HCT116 (cell line): ENCODE measurements around the gene PSAP. TPM values are rescaled to one million over a fixed set of nuclear protein-coding genes. Genes with fewer than 3 reads are reported as not detected.

Experiments
- ATAC-seq: fragments of 200-7000 bp; cut with Tn5 transposase; 2 replicates; pipeline ENCODE4 v1.9.1; 2020; ENCODE audit warnings: mild to moderate bottlenecking, moderate library complexity
- BruUV-seq: library from RNA; stranded (reverse); fragments of 400-500 nt; replicated peaks from 2 replicates; lab custom pipeline; 2021; lab: Mats Ljungman, UMichigan
- CTCF ChIA-PET: fragments of 300-600 bp; sonication (Branson Sonifier 250); formaldehyde crosslinking; loops from one replicate; lab custom pipeline; 2021; ENCODE audit warnings: antibody characterized with exemption; lab: Charles Lee
- POLR2A ChIA-PET: fragments of 300-600, 350-600 bp; sonication (Branson Sonifier 250); formaldehyde crosslinking; loops from one replicate; lab custom pipeline; 2021; ENCODE audit warnings: antibody characterized with exemption; lab: Charles Lee
- RAD21 ChIA-PET, 2 experiments: fragments of 300-600 bp; sonication (Branson Sonifier 250); formaldehyde crosslinking; loops; one replicate each; lab custom pipeline; 2023; ENCODE audit warnings: low total read pairs in 2 of 2; ENCODE audit not compliant: uncharacterized antibody in 2 of 2, unreplicated experiment in 2 of 2, low non-redundant PET in 1 of 2; lab: Charles Lee
- DNase-seq: peaks from one replicate; pipeline ENCODE4 v3.0.0-alpha.2; 2010; ENCODE audit warnings: low read depth, low spot score
- H2AFZ ChIP-seq: fragments of 200-600 bp; shearing (Covaris generic), sonication (generic); 2 replicates; pipeline ENCODE4 v1.6.1; 2017; ENCODE audit warnings: low read depth, mixed run types, mixed read lengths, antibody characterized with exemption, low read length; ENCODE audit not compliant: poor library complexity, severe bottlenecking
- H3K27ac ChIP-seq: 2 replicates; pipeline ENCODE4 v1.5.1; 2012; ENCODE audit warnings: low read depth, low read length
- H3K27me3 ChIP-seq: fragments of 200-600 bp; sonication (generic); 2 replicates; pipeline ENCODE4 v1.6.1; 2016; ENCODE audit warnings: mixed run types, low read length, mixed read lengths; ENCODE audit not compliant: insufficient read depth
- H3K36me3 ChIP-seq, 2 experiments: fragments of 200-500 bp in 1 of 2; fragments of 200-600 bp in 1 of 2; sonication (Bioruptor generic) in 1 of 2; sonication (generic) in 1 of 2; 2 replicates each; pipeline versions ENCODE4 v1.5.1 to v1.6.1; 2014 to 2016; ENCODE audit warnings: low read length in 2 of 2, inconsistent platforms in 1 of 2, mixed read lengths in 1 of 2, mixed run types in 1 of 2; ENCODE audit not compliant: insufficient read depth in 2 of 2, control insufficient read depth in 1 of 2
- H3K4me1 ChIP-seq, 2 experiments: fragments of 200-600 bp in 1 of 2; sonication (generic) in 1 of 2; 2 replicates each; pipeline versions ENCODE4 v1.5.1 to v1.6.1; 2012 to 2017; ENCODE audit warnings: low read length in 2 of 2, inconsistent platforms in 1 of 2, mild to moderate bottlenecking in 1 of 2, mixed read lengths in 1 of 2, mixed run types in 1 of 2, moderate library complexity in 1 of 2; ENCODE audit not compliant: insufficient read depth in 2 of 2, control insufficient read depth in 1 of 2
- H3K4me2 ChIP-seq: fragments of 200-600 bp; sonication (generic); 2 replicates; pipeline ENCODE4 v1.6.1; 2017; ENCODE audit warnings: mixed run types, low read length, mixed read lengths
- H3K4me3 ChIP-seq, 2 experiments: fragments of 200-600 bp in 1 of 2; sonication (generic) in 1 of 2; replicated peaks in 1 of 2; 2 replicates each; pipeline ENCODE4 v1.5.1; 2011 to 2016; ENCODE audit warnings: low read length in 2 of 2, control low read depth in 1 of 2, low read depth in 1 of 2, mild to moderate bottlenecking in 1 of 2, mixed read lengths in 1 of 2, mixed run types in 1 of 2
- H3K79me2 ChIP-seq: fragments of 200-600 bp; sonication (generic); 2 replicates; pipeline ENCODE4 v1.6.1; 2017; ENCODE audit warnings: mild to moderate bottlenecking, mixed run types, low read length, moderate library complexity, mixed read lengths; ENCODE audit not compliant: insufficient read depth
- H3K9ac ChIP-seq: fragments of 200-600 bp; sonication (generic); 2 replicates; pipeline ENCODE4 v1.6.1; 2016; ENCODE audit warnings: low read length, mixed read lengths
- H3K9me2 ChIP-seq: fragments of 200-600 bp; sonication (generic), shearing (Covaris generic); 2 replicates; pipeline ENCODE4 v1.6.1; 2017; ENCODE audit warnings: mixed run types, mild to moderate bottlenecking, moderate library complexity; ENCODE audit not compliant: insufficient read depth
- H3K9me3 ChIP-seq, 2 experiments: fragments of 200-500 bp in 1 of 2; fragments of 200-600 bp in 1 of 2; sonication (Bioruptor generic) in 1 of 2; sonication (generic) in 1 of 2; 2 replicates each; pipeline ENCODE4 v1.6.1; 2014 to 2017; ENCODE audit warnings: low read length in 2 of 2, mixed read lengths in 2 of 2, inconsistent platforms in 1 of 2, low read depth in 1 of 2, mild to moderate bottlenecking in 1 of 2, mixed run types in 1 of 2, moderate library complexity in 1 of 2; ENCODE audit not compliant: control insufficient read depth in 1 of 2, insufficient read depth in 1 of 2
- H4K20me1 ChIP-seq: fragments of 200-600 bp; sonication (generic), shearing (Covaris generic); 2 replicates; pipeline ENCODE4 v1.6.1; 2017; ENCODE audit warnings: mixed run types, mild to moderate bottlenecking, moderate library complexity; ENCODE audit not compliant: insufficient read depth
- ATF3 ChIP-seq: IDR thresholded peaks from 2 replicates; pipeline ENCODE4 v1.6.1; 2012
- CEBPB ChIP-seq: IDR thresholded peaks from 2 replicates; pipeline ENCODE4 v1.6.1; 2012; ENCODE audit warnings: low read depth
- EGR1 ChIP-seq: IDR thresholded peaks from 2 replicates; pipeline ENCODE4 v1.6.1; 2012; ENCODE audit warnings: low read depth
- FOSL1 ChIP-seq: IDR thresholded peaks from 2 replicates; pipeline ENCODE4 v1.6.1; 2012; ENCODE audit warnings: low read depth
- JUND ChIP-seq: IDR thresholded peaks from 2 replicates; pipeline ENCODE4 v1.6.1; 2012
- MAX ChIP-seq: IDR thresholded peaks from 2 replicates; pipeline ENCODE4 v1.6.1; 2012
- POLR2A ChIP-seq: IDR thresholded peaks from 2 replicates; pipeline ENCODE4 v1.7.0; 2011; ENCODE audit warnings: borderline replicate concordance; ENCODE audit not compliant: insufficient read depth, insufficient read length; ENCODE audit errors: extremely low read depth
- POLR2AphosphoS5 ChIP-seq: IDR thresholded peaks from 2 replicates; pipeline ENCODE4 v1.6.1; 2011; ENCODE audit warnings: mild to moderate bottlenecking, low read depth, low read length, moderate library complexity
- RAD21 ChIP-seq: IDR thresholded peaks from 2 replicates; pipeline ENCODE4 v1.6.1; 2012; ENCODE audit warnings: low read depth, mild to moderate bottlenecking
- SIN3A ChIP-seq: IDR thresholded peaks from 2 replicates; pipeline ENCODE4 v1.6.1; 2012; ENCODE audit warnings: low read depth
- SP1 ChIP-seq: IDR thresholded peaks from 2 replicates; pipeline ENCODE4 v1.6.1; 2012; ENCODE audit warnings: low read depth
- SRF ChIP-seq: IDR thresholded peaks from 2 replicates; pipeline ENCODE4 v1.6.1; 2012; ENCODE audit warnings: low read depth
- TCF7L2 ChIP-seq: IDR thresholded peaks from 2 replicates; pipeline ENCODE4 v1.7.0; 2011; ENCODE audit warnings: borderline replicate concordance, inconsistent platforms; ENCODE audit not compliant: insufficient read depth, insufficient read length; ENCODE audit errors: extremely low read depth
- ZFX ChIP-seq: fragments of 450-650 bp; IDR thresholded peaks from 2 replicates; pipeline ENCODE4 v1.6.1; 2017
- ZNF274 ChIP-seq: fragments of 200-500 bp; sonication (Bioruptor generic); IDR thresholded peaks from 2 replicates; pipeline ENCODE4 v1.6.1; 2014; ENCODE audit warnings: mild to moderate bottlenecking, low read depth, low read length, inconsistent platforms
- intact Hi-C: fragments of 100-400 bp; cut with micrococcal nuclease; formaldehyde crosslinking; loops from 2 replicates; pipeline ENCODE4 v1.10.0; 2022
- total RNA-seq: library from RNA; stranded (reverse); gene quantifications from one replicate; pipeline ENCODE4 v1.2.1, GENCODE V29; 2021; ENCODE audit not compliant: unreplicated experiment
- TF ChIP-seq, protein P1 (sequence below): IDR thresholded peaks from 2 replicates; pipeline ENCODE4 v1.6.1; 2012; ENCODE audit warnings: low read depth

PSAP gene
- total RNA-seq, 1 experiment from 2014 or later = 444 TPM

GRCh38 chr10:71797533-71798307 lies 53.3 kb downstream of the PSAP start:
- Histone ChIP-seq H3K9me2 (no peaks in the 10 kb centered on the region), H4K20me1 (no peaks in the 10 kb centered on the region), H3K9ac (no peak overlapping the region), H3K36me3 (no peaks in the 10 kb centered on the region), H3K27me3 (0 out of 2 replicates have a peak, but pooled peaks cover 4% of the 10 kb centered on the region), H3K4me2 (no peak overlapping the region), H3K79me2 (no peaks in the 10 kb centered on the region), H2AFZ (no peak overlapping the region), H3K4me1 (no peaks in the 10 kb centered on the region), H3K27ac (no peak overlapping the region), H3K9me3 (no peaks in the 10 kb centered on the region), H3K4me3 (no peak overlapping the region)
- TF ChIP-seq RAD21 (no peak), FOSL1 (no peak), JUND (no peak), SIN3A (no peak), SRF (no peak), MAX (no peak), ZFX (no peak), SP1 (no peak), ATF3 (no peak), POLR2AphosphoS5 (no peak), EGR1 (no peak), CEBPB (no peak), ZNF274 (no peak), POLR2A (no peak), TCF7L2 (no peak)
- TF ChIP-seq, protein P1, sequence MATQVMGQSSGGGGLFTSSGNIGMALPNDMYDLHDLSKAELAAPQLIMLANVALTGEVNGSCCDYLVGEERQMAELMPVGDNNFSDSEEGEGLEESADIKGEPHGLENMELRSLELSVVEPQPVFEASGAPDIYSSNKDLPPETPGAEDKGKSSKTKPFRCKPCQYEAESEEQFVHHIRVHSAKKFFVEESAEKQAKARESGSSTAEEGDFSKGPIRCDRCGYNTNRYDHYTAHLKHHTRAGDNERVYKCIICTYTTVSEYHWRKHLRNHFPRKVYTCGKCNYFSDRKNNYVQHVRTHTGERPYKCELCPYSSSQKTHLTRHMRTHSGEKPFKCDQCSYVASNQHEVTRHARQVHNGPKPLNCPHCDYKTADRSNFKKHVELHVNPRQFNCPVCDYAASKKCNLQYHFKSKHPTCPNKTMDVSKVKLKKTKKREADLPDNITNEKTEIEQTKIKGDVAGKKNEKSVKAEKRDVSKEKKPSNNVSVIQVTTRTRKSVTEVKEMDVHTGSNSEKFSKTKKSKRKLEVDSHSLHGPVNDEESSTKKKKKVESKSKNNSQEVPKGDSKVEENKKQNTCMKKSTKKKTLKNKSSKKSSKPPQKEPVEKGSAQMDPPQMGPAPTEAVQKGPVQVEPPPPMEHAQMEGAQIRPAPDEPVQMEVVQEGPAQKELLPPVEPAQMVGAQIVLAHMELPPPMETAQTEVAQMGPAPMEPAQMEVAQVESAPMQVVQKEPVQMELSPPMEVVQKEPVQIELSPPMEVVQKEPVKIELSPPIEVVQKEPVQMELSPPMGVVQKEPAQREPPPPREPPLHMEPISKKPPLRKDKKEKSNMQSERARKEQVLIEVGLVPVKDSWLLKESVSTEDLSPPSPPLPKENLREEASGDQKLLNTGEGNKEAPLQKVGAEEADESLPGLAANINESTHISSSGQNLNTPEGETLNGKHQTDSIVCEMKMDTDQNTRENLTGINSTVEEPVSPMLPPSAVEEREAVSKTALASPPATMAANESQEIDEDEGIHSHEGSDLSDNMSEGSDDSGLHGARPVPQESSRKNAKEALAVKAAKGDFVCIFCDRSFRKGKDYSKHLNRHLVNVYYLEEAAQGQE = no peak
- ChIA-PET POLR2A (no interaction called here), RAD21 (no interaction called here), CTCF (no interaction called here)
- intact Hi-C loops = loop anchor here (10.0 kb wide), 1 partner anchor 213 kb away; no protein-coding TSS in a partner anchor
- no peak for ATAC-seq
- BruUV-seq = no TSS peak
- no peak for DNase-seq
